BE2C (cell line): ENCODE results near the gene ZNF682.
A peak's percentile ranks its signal among the peaks of the same experiment; 100 is the strongest.
"Not testable (repeated sequence)": the region's sequence is repeated elsewhere in the genome, so short reads cannot be mapped to it uniquely, and the experiment has no call there.

Experiments
- DNase-seq: peaks from one replicate; pipeline ENCODE4 v3.0.0-alpha.2; 2020
- H3K27me3 ChIP-seq: fragments of 250-450 bp; sonication (Bioruptor Pico); 2 replicates; pipeline ENCODE4 v1.5.1; 2020; ENCODE audit warnings: mild to moderate bottlenecking
- H3K36me3 ChIP-seq: fragments of 250-450 bp; sonication (Bioruptor Pico); 2 replicates; pipeline ENCODE4 v1.5.1; 2020; ENCODE audit warnings: mild to moderate bottlenecking
- H3K4me1 ChIP-seq: fragments of 250-450 bp; sonication (Bioruptor Pico); 2 replicates; pipeline ENCODE4 v1.5.1; 2020
- H3K4me3 ChIP-seq: 2 replicates; pipeline ENCODE4 v1.5.1; 2011; ENCODE audit warnings: low read depth, low read length
- H3K9me3 ChIP-seq: fragments of 250-450 bp; sonication (Bioruptor Pico); 2 replicates; pipeline ENCODE4 v1.5.1; 2020
- TF ChIP-seq, protein P1 (sequence below): IDR thresholded peaks from 2 replicates; pipeline ENCODE4 v1.5.1; 2012; ENCODE audit warnings: mild to moderate bottlenecking, low read depth, low read length

ZNF682 gene

DNA sequence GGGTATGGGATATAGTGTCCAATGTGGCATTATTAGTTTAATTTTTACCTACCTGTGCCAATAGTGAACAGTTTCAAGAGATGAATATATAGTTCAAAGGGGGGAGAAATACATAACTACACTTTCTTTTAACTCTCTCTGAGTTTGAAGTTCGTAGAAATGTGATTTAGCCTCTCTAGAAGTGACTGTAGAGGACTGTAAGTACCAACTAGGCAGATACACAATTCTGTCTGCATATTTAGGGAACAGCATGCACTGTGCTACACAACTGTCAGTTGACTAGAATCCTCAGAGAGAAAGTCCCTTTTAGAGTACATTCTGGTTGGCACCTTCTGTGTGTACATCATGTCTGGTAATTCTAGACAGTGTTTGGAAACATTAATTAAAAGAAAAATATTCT lies 21.0 kb upstream of the ZNF682 start:
- no peak for DNase-seq
- Histone ChIP-seq H3K9me3 (no peaks in the 10 kb centered on the region), H3K36me3 (no peaks in the 10 kb centered on the region), H3K27me3 (no peaks in the 10 kb centered on the region), H3K4me1 (no peaks in the 10 kb centered on the region), H3K4me3 (no peak overlapping the region)
- TF ChIP-seq, protein P1, sequence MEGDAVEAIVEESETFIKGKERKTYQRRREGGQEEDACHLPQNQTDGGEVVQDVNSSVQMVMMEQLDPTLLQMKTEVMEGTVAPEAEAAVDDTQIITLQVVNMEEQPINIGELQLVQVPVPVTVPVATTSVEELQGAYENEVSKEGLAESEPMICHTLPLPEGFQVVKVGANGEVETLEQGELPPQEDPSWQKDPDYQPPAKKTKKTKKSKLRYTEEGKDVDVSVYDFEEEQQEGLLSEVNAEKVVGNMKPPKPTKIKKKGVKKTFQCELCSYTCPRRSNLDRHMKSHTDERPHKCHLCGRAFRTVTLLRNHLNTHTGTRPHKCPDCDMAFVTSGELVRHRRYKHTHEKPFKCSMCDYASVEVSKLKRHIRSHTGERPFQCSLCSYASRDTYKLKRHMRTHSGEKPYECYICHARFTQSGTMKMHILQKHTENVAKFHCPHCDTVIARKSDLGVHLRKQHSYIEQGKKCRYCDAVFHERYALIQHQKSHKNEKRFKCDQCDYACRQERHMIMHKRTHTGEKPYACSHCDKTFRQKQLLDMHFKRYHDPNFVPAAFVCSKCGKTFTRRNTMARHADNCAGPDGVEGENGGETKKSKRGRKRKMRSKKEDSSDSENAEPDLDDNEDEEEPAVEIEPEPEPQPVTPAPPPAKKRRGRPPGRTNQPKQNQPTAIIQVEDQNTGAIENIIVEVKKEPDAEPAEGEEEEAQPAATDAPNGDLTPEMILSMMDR = no peak

DNA sequence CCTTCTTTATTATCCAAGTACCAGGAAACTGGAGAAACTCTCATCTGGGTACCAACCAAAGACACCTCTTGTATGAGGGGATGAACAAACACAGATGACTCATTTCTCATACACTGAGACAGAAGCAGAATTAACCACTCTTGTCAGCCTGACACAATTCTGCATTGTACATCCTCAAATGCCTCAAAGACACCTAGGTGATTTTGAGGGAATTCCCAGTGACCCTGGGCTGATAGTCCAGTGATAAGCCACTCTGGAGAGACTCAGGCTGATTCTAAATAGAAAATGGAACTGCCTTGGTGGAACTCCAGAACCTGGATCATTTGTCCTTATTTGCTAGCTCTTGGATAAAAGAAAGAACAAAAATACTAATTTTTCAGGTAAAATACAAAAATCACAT lies 19.4 kb upstream of the ZNF682 start:
- not testable (repeated sequence) for H3K9me3 ChIP-seq, H3K4me3 ChIP-seq, DNase-seq, H3K36me3 ChIP-seq, H3K27me3 ChIP-seq, H3K4me1 ChIP-seq

DNA sequence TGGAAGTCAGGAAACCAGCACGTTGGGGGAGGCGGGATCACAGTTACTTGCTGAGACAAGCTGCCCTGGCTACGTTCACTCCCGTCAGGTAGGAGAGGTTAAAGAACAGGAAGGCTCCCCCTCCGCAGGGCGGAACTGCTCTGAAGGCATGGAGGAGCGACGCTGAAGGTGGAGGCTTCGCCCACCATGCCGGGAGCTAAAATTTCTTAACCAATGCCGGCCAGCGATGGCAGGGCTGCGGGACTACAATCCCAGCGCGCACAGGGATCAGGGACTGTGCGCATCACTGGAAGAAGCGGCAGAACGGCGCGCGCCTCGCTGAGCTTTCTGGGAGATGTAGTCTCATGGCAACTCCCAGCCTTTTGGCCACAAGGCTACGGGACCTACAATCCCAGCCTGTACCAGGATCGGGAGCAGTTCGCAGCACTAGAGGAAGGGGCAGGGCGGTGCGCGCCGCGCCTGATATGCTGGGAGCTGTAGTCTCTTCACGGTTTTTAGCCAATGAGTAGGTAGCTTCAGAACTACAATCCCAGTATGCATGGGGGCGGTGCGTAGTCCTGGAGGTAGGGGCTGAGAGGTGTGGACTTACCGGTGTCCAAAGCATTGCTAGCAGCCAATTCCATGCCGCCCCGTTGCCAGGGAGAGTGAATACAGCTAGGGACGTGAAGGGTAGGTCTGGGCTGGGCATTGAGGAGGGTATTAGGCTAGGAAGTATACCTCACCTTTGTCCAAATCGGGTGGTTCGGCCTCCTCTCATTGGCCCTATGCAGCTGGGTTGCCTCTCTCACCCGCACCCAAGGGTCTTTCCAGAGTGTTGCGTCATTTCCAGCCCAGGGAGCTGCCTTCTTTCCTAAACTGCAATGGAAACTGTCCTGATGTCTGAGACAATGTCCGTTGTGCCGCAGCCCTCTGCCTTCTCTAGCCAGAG lies 12.8 kb upstream of the ZNF682 start:
- TF ChIP-seq, protein P1 = no peak
- Histone ChIP-seq H3K9me3 (no peaks in the 10 kb centered on the region), H3K27me3 (no peaks in the 10 kb centered on the region), H3K36me3 (no peaks in the 10 kb centered on the region), H3K4me1 (no peaks in the 10 kb centered on the region), H3K4me3 (peak overlapping the region; percentile 89)
- peak; percentile 95 for DNase-seq

DNA sequence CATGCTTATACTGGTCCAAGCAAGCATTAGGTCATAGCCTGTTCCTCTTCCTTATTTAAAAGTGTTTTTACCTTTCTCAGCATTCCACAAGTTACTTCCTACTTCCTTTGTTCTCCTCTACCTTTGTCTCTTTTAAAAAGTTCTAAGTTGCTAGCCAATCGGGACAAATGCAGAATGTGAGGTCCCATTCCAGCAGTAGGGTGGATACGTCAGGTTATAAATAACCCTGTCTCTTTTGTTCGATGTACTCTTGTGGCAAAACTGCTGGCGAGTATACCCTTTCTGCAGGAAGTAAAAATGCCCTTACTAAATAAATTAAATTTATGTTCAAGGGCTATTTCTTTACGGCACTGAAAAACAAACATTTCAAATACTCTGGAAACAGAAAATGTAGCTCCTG lies 6.4 kb upstream of the ZNF682 start:
- not testable (repeated sequence) for H3K36me3 ChIP-seq, H3K9me3 ChIP-seq

DNA sequence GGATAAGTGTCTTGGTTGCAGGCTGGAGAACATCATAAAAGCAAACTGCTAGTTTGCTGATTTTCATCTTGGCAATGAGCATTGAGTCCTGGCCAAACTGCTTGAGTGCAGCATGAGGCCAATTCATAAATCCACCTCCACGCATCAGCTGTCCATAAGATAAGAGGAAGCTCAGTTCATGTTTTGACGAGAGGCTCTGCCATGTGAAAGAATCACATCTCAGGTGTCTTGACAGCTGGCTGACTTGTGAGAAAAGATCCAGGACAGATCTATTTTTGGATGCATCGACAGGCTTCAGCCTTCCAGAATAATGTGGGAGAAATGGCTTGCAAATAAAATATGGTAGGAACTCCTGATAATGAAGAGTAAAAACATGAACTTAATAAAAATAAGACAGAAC lies 5.4 kb upstream of the ZNF682 start:
- Histone ChIP-seq H3K27me3 (no peaks in the 10 kb centered on the region), H3K9me3 (no peaks in the 10 kb centered on the region), H3K4me1 (no peaks in the 10 kb centered on the region), H3K36me3 (no peaks in the 10 kb centered on the region), H3K4me3 (no peak overlapping the region)
- no peak for DNase-seq
- TF ChIP-seq, protein P1 = no peak

More for the DNA sequence above, 6.4 kb upstream of the ZNF682 start:
- not testable (repeated sequence) for H3K4me1 ChIP-seq, H3K27me3 ChIP-seq, H3K4me3 ChIP-seq, DNase-seq

DNA sequence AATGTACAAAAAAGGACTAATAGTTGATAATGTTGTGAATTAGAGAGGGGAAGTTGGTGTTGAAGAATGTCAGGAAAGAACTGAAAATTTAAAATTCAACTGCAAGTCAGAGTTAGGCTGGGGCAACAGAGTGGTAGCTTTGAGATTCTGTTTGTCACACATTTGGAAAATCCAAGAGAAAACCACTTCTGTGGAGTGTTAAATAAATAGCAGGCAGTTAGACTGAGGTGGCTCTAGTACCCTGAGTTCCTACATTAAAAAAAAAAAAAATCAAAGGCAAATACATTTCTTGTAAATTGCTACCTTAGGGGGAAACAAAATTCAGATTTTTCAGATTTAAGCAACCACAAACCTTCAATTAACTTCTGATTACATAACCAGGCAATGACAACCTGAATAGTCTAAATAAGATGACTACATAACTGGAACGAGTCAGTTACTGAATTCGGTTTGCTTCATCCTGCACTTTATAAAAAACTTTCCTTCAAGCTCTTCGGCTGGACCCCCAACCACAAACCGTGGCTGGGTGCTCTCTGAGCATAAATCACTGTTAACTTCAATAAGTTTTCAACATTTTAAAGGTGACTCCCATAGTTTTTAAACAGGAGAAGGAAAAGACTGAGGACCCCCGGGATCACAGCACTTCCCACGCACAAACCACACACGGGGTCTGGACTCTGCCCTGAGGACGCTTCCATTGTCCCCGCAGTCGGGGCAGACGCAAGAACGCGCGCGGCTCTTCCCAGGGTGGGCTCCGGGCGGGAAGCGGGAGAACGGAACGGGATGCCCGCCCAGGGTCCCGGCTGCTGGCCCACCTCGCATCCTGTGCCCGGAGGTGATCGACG lies 725 bp downstream of the ZNF682 start:
- TF ChIP-seq, protein P1 = no peak
- no peaks in the 10 kb centered on the region for H3K27me3 ChIP-seq
- no peak for DNase-seq
- H3K4me3 ChIP-seq = peak overlapping the region; percentile 87
- no peaks in the 10 kb centered on the region for H3K9me3 ChIP-seq
- no peaks in the 10 kb centered on the region for H3K4me1 ChIP-seq
- H3K36me3 ChIP-seq = no peaks in the 10 kb centered on the region

DNA sequence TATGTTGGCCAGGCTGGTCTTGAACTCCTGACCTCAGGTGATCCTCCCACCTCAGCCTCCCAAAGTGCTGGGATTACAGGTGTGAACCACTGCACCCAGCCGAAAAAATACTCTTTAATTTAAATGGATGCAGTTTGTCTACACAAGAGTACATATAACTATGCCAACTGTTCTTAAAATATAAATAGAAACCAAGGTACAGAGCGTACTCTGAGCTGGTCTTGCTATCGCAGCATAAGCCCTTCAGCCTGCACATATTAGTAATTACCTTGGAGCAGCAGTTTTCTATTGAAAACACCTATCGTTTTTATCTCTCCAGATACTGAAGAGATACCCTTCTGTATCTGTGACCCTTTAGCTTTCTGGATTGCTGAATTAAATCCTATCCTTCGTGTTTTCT lies 3.4 kb downstream of the ZNF682 start:
- TF ChIP-seq, protein P1 = no peak
- no peak overlapping the region for H3K4me3 ChIP-seq
- H3K9me3 ChIP-seq = no peaks in the 10 kb centered on the region
- H3K36me3 ChIP-seq = no peaks in the 10 kb centered on the region; the same call in 1 of the 2 replicates
- DNase-seq = no peak
- H3K4me1 ChIP-seq = no peaks in the 10 kb centered on the region
- H3K27me3 ChIP-seq = no peaks in the 10 kb centered on the region
